HEK293 (cell line): ENCODE results near the gene LGALS3BP.

Experiments used
- CTCF ChIA-PET: fragments of 350-600 bp; formaldehyde crosslinking; extraction: SDS; loops from one replicate; lab custom pipeline; 2021; ENCODE audit warnings: antibody characterized with exemption; lab: Yijun Ruan, JAX
- POLR2A ChIA-PET: fragments of 300-600 bp; formaldehyde crosslinking; extraction: SDS; loops from one replicate; lab custom pipeline; 2020; ENCODE audit warnings: antibody characterized with exemption, inconsistent platforms; lab: Yijun Ruan, JAX
- H3K27ac ChIP-seq: fragments of 200-500 bp; sonication (Bioruptor generic); 2 replicates; pipeline ENCODE4 v1.5.1; 2014; ENCODE audit warnings: low read depth, low read length, control low read depth, inconsistent platforms; ENCODE audit errors: extremely low read depth
- H3K36me3 ChIP-seq, 2 experiments: fragments of 200-500 bp in 1 of 2; sonication (Bioruptor generic) in 1 of 2; 1 replicate in 1 of 2; 2 replicates in 1 of 2; pipeline ENCODE4 v1.5.1; 2014 to 2017; ENCODE audit warnings: inconsistent platforms in 2 of 2, low read length in 2 of 2; ENCODE audit not compliant: control insufficient read depth in 2 of 2, insufficient read depth in 1 of 2
- H3K4me1 ChIP-seq: fragments of 200-500 bp; sonication (Bioruptor generic); 2 replicates; pipeline ENCODE4 v1.5.1; 2014; ENCODE audit warnings: mild to moderate bottlenecking, low read length, inconsistent platforms; ENCODE audit not compliant: control insufficient read depth, insufficient read depth
- H3K4me3 ChIP-seq: 2 replicates; pipeline ENCODE4 v1.5.1; 2011; ENCODE audit warnings: low read depth, mild to moderate bottlenecking, control low read depth, low read length, moderate library complexity
- H3K9me3 ChIP-seq: fragments of 200-500 bp; sonication (Bioruptor generic); 2 replicates; pipeline ENCODE4 v1.5.1; 2014; ENCODE audit warnings: low read depth, low read length, inconsistent platforms; ENCODE audit not compliant: control insufficient read depth, insufficient read depth
- EGR2 ChIP-seq: fragments of 450-650 bp; formaldehyde crosslinking; IDR thresholded peaks from 2 replicates; pipeline ENCODE4 v1.5.1; 2016; ENCODE audit warnings: low read depth, missing biosample characterization, missing genetic modification characterization
- HOXC10 ChIP-seq: sonication (generic); formaldehyde crosslinking; IDR thresholded peaks from 2 replicates; pipeline ENCODE4 v1.8.1; 2023; ENCODE audit warnings: mild to moderate bottlenecking, missing genetic modification reagents
- PBX3 ChIP-seq: sonication (generic); formaldehyde crosslinking; IDR thresholded peaks from 2 replicates; pipeline ENCODE4 v1.8.1; 2022; ENCODE audit warnings: mild to moderate bottlenecking, moderate library complexity, missing genetic modification reagents
- PRDM10 ChIP-seq: fragments of 450-650 bp; formaldehyde crosslinking; IDR thresholded peaks from 2 replicates; pipeline ENCODE4 v1.5.1; 2016; ENCODE audit warnings: missing biosample characterization, missing genetic modification characterization
- YY2 ChIP-seq: fragments of 450-650 bp; formaldehyde crosslinking; IDR thresholded peaks from 2 replicates; pipeline ENCODE4 v1.5.1; 2016; ENCODE audit warnings: missing biosample characterization, missing genetic modification characterization
- ZBTB8A ChIP-seq: fragments of 450-650 bp; formaldehyde crosslinking; IDR thresholded peaks from 2 replicates; pipeline ENCODE4 v1.5.1; 2016; ENCODE audit warnings: missing biosample characterization, missing genetic modification characterization
- ZEB2 ChIP-seq: fragments of 450-650 bp; formaldehyde crosslinking; IDR thresholded peaks from 2 replicates; pipeline ENCODE4 v1.5.1; 2016; ENCODE audit warnings: missing biosample characterization, missing genetic modification characterization
- ZFHX2 ChIP-seq: fragments of 450-650 bp; formaldehyde crosslinking; conservative IDR thresholded peaks from 2 replicates; pipeline ENCODE4 v1.5.1; 2016; ENCODE audit warnings: missing biosample characterization, missing genetic modification characterization
- ZNF114 ChIP-seq: fragments of 450-650 bp; formaldehyde crosslinking; IDR thresholded peaks from 2 replicates; pipeline ENCODE4 v1.5.0; 2017; ENCODE audit warnings: missing biosample characterization, missing genetic modification characterization
- ZNF280C ChIP-seq: fragments of 450-650 bp; formaldehyde crosslinking; IDR thresholded peaks from 2 replicates; pipeline ENCODE4 v1.5.1; 2016; ENCODE audit warnings: missing biosample characterization, missing genetic modification characterization
- ZNF280D ChIP-seq: fragments of 450-650 bp; formaldehyde crosslinking; IDR thresholded peaks from 2 replicates; pipeline ENCODE4 v1.5.1; 2016; ENCODE audit warnings: missing biosample characterization, missing genetic modification characterization
- ZNF324 ChIP-seq: fragments of 450-650 bp; formaldehyde crosslinking; IDR thresholded peaks from 2 replicates; pipeline ENCODE4 v1.5.1; 2016; ENCODE audit warnings: missing biosample characterization, missing genetic modification characterization
- ZNF350 ChIP-seq: fragments of 450-650 bp; formaldehyde crosslinking; IDR thresholded peaks from 2 replicates; pipeline ENCODE4 v1.5.0; 2017; ENCODE audit warnings: missing biosample characterization, mild to moderate bottlenecking, missing genetic modification characterization
- ZNF423 ChIP-seq: fragments of 450-650 bp; formaldehyde crosslinking; IDR thresholded peaks from 2 replicates; pipeline ENCODE4 v1.5.1; 2016; ENCODE audit warnings: missing biosample characterization, missing genetic modification characterization
- ZNF488 ChIP-seq: fragments of 450-650 bp; formaldehyde crosslinking; IDR thresholded peaks from 2 replicates; pipeline ENCODE4 v1.5.1; 2016; ENCODE audit warnings: missing biosample characterization, missing genetic modification characterization
- ZNF544 ChIP-seq: fragments of 450-650 bp; formaldehyde crosslinking; IDR thresholded peaks from 2 replicates; pipeline ENCODE4 v1.5.0; 2017; ENCODE audit warnings: missing biosample characterization, missing genetic modification characterization
- ZNF558 ChIP-seq: fragments of 450-650 bp; formaldehyde crosslinking; IDR thresholded peaks from 2 replicates; pipeline ENCODE4 v1.5.1; 2016; ENCODE audit warnings: missing biosample characterization, missing genetic modification characterization
- ZNF610 ChIP-seq: fragments of 450-650 bp; formaldehyde crosslinking; IDR thresholded peaks from 2 replicates; pipeline ENCODE4 v1.5.1; 2016; ENCODE audit warnings: missing biosample characterization, missing genetic modification characterization, borderline replicate concordance
- ZNF658 ChIP-seq: fragments of 450-650 bp; formaldehyde crosslinking; IDR thresholded peaks from 2 replicates; pipeline ENCODE4; 2016; ENCODE audit warnings: missing biosample characterization, missing genetic modification characterization

The LGALS3BP gene

GRCh38 chr17:78950870-78951269 lies 28.9 kb downstream of the LGALS3BP start (continued):
- TF ChIP-seq ZNF488 (tag by site-specific recombination), result no peak
- no peak for TF ChIP-seq ZFHX2 (tag by site-specific recombination)
- TF ChIP-seq ZNF350, result peak; percentile 66; the same call in 1 of the 2 replicates
- TF ChIP-seq ZNF280D (tag by site-specific recombination), result 0 out of 2 replicates have a peak, but pooled peaks have one; percentile 35
- TF ChIP-seq YY2, result no peak
- TF ChIP-seq ZNF610 (tag by site-specific recombination), result no peak
- no peak for TF ChIP-seq ZNF544 (tag by site-specific recombination)
- TF ChIP-seq ZNF114 (tag by site-specific recombination), result no peak

- TF ChIP-seq EGR2 (tag by site-specific recombination), result peak; percentile 65
- TF ChIP-seq ZEB2, result no peak
- TF ChIP-seq ZNF558 (tag by site-specific recombination), result no peak
- peak; percentile 81 for TF ChIP-seq ZFHX2 (tag by site-specific recombination)
- TF ChIP-seq PBX3 (CRISPR knock-in tag), result no peak
- ChIA-PET CTCF (interaction anchor here (2.1 kb wide), 1 partner anchor 24 kb away, joined by 11 read pairs; no protein-coding TSS in a partner anchor), POLR2A (interaction anchor here (1.1 kb wide), 1 partner anchor 8 kb away, joined by 3 read pairs; no protein-coding TSS in a partner anchor)
- Histone ChIP-seq H3K4me3 (no peak overlapping the region), H3K4me1 (no peaks in the 10 kb centered on the region; the same call in 1 of the 2 replicates), H3K27ac (no peak overlapping the region), H3K9me3 (no peaks in the 10 kb centered on the region; the same call in 1 of the 2 replicates), H3K36me3 (no peaks in the 10 kb centered on the region)
Observed at GRCh38 chr17:78947235-78948149, 32.2 kb downstream of the LGALS3BP start.

- no peaks in the 10 kb centered on the region; the same call in 1 of the 2 replicates for H3K4me1 ChIP-seq
- ChIA-PET CTCF (no interaction called here), POLR2A (interaction anchor here (1.1 kb wide), 1 partner anchor 9 kb away, joined by 3 read pairs; no protein-coding TSS in a partner anchor)
- no peaks in the 10 kb centered on the region; the same call in 1 of the 2 replicates for H3K9me3 ChIP-seq
- TF ChIP-seq ZNF280C (tag by site-specific recombination) (no peak), ZNF423 (tag by site-specific recombination) (no peak), ZBTB8A (tag by site-specific recombination) (no peak), HOXC10 (no peak), ZNF658 (no peak), ZFHX2 (tag by site-specific recombination) (no peak), PRDM10 (tag by site-specific recombination) (no peak), ZNF324 (tag by site-specific recombination) (no peak)
- no peaks in the 10 kb centered on the region for H3K36me3 ChIP-seq
- no peak overlapping the region for H3K27ac ChIP-seq
- H3K4me3 ChIP-seq, result no peak overlapping the region
Observed at GRCh38 chr17:78946631-78947030, 33.1 kb downstream of the LGALS3BP start.
